ENCODE data around the gene REPS2.
A peak's percentile ranks its signal among the peaks of the same experiment; 100 is the strongest.

Gene REPS2

DNA sequence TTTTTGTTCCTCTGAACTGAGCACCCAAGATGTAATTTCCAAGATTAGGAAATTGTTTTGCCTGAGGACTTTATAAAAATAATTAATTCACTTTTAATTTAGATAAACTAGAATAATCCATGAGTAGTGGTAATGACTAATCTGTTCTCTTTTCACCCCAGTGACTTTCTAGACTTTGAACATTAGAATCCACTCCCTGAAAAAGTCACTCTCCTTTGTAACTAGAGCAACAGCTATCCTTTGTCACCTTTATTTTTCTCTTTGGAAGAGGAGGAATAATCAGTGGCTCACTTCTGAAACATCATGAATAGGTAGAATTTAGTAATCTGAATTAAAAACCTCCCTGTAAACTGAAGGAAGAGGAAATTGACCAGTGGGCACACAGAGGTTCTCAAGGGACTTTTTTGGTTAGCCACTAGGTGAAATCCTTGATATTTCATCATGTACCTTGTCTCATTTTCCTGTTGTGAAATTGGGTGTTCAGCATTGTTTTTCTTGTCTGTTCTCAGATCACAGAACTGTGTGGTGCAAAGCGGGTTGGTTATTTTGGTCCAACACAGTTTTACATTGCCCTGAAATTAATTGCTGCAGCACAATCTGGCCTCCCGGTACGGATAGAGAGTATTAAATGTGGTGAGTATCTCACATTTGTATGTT is 59.4 kb downstream of the REPS2 start:
- DNase-seq (ENCODE audit: low spot score) = no peak

DNA sequence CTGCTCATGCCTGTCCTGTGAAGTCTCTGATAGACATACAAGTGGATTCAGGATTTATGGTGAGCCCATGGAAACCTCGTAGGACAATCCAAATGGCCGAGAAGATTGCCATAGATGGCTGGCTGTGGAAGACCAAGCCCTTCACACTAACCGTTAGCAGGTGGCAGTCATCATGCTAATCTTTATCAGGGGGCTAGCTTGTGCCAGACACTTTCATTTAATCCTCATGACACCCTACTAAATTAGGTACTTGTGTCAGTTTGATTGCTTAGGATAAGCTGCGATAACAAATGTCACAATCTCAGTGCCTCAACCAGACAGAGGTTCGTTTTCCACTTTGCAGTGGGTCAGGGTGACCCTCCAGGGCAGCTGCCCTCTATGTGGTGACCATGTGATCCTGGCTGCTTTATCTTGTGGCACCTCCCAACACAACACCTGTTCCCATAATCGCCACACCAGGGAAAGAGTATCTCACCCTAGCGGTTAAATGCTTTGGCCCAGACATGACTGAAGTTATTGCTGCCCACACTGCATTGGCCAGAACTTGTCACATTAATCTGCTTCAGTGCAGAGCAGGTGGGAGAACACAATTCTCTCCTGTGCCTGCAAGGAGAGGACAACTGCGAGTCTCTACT is 60.8 kb downstream of the REPS2 start:
- peak; percentile 51 for DNase-seq (ENCODE audit: low spot score)

DNA sequence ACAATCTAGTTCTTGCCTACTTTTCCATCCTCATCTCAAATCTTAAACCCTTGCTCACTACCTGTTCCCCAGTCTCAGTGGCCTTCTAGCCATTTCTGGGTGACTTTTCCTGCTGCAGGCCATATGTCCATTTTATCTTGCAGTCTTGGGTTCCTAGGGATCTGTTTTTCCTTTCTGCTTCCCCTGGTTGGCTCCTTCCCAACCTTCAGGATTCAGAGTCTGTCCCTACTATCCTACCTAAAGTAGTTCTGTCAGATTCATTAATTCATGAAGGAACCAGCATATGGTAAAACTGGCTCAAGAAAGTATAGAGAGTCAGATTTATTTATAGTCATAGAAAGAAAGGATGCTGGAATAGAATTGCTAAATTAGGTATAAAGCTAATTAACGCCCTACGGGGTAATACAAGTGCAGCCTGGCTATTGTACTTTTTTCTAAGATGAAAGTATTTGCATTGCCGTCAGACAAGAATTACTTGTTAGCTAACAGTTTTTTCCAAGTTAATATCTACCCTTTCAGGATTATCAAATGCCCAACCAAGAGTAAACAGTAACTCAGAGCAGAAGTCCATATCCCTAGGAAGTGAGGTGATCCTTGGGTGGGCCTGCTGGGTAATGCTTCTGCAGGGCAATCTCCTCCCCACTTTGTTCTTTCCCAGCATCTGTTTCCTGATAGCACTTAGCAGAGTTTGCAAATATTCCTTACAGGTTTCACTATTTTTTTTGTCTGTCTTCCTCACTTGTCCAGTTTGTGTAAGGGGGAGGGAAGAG is 63.6 kb downstream of the REPS2 start:
- no peak for DNase-seq (ENCODE audit: low spot score)

DNA sequence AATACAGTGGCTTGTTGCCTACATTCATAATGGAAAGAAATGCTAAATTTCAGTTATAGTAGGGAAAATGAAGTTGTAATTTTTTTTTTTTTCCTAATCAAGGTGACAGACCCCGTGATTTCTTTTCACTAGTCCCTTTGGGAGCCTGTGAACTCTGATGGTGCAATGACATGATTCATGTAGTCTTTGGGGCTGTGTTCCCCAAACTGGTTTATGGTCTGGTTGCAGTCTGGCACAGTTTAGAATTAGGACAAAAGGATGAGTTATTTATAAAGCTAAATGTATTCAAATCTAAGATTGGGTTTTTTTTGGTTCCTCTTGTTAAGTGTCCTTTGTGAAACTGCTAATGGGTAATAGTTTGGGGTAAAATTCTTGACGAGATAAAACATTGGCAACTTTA is 66.0 kb downstream of the REPS2 start:
- no peak for DNase-seq (ENCODE audit: low spot score)

DNA sequence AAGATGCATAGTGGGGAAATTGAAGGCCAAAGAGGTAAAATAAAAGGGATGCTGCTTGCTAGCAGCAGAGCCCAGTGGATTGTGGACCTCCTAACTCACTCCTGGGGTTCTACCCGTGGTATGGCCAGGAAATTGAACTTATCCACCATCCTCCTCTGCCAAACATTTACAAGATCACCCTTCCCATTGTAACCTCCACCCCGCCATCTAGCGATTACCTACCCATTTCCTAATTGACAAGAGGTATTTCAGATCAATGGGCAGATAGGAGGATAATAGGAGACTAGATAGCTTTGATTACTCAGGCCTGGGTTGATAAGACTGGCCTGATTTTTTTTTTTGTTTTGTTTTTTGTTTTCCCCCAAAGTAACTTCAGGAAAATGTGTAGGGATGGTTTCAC is 67.8 kb downstream of the REPS2 start:
- no peak for DNase-seq (ENCODE audit: low spot score)

DNA sequence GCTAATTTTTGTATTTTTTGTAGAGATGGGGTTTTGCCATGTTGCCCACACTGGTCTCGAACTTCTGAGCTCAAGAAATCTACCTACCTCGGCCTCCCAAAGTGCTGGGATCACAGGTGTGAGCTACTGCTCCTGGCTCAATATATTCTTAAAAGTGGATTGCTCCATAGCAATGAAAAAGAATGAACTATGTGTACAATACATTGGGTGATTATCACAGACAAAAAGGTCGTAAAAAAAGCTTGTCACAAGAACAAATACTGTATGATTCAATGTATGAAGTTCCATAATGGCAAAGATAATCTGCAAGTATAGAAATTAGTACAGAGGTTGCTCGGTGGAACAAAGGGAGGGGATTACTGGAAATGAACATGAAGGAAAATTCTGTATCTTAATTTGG is 70.7 kb downstream of the REPS2 start:
- no peak for DNase-seq (ENCODE audit: low spot score)

DNA sequence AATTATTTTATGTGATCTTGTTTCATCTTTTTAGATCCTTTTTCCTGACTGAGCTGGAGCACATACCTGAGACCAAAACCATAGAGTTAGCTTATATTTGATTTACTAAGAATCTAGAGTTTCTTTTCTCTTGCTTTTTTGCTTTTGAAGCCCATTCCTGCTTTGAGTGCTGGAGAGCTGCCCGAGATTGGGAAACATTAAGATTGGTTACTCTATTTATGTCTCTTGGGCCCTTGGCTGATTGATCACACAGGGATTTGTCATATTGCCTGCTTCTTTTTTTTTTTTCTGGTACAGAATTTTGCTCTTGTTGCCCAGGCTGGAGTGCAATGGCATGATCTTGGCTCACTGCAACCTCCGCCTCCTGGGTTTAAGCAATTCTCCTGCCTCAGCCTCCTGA is 73.9 kb downstream of the REPS2 start:
- DNase-seq (ENCODE audit: low spot score) = no peak

DNA sequence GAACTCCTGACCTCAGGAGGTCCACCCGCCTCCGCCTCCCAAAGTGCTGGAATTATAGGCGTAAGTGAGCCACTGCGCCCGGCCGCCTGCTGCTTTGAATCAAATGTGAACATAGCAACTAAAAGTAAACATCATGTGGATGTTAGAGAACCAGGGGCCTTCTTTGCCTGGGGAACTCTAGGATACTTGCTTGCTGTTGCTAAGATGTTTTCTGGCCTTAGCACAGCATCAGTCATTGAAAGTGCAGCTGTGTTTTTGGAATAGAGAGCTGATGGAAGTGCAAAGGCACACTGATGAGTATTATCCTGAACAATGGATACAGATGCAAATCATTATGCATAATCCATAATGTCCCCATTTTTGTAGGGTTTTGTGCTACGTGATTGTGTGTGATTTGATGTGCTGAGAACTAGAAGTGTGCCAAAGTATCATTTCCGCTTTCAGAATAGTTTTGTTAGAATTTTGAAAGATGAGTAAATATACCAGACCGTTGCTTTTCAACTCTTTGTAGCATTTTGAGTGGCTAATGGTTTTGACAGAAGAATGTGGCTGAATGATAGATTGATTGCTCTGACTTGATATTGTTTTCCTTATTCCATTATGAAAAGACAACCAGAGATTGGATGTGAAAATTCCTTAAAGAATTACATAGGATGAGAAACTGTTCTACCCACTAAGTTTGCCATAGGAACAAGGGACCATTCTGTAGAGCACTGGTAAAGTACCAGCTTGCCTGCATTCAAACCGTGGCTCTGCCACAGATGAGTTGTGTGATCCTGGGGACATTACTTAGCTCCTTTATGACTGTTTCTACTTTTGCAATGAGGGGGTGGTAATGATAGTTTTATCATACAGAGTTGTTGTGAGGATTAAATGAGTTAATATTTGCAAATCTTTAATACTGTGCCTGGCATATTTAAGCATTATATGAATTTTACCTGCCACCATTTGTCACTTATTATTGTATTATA is 74.7 kb downstream of the REPS2 start:
- DNase-seq (ENCODE audit: low spot score) = no peak

DNA sequence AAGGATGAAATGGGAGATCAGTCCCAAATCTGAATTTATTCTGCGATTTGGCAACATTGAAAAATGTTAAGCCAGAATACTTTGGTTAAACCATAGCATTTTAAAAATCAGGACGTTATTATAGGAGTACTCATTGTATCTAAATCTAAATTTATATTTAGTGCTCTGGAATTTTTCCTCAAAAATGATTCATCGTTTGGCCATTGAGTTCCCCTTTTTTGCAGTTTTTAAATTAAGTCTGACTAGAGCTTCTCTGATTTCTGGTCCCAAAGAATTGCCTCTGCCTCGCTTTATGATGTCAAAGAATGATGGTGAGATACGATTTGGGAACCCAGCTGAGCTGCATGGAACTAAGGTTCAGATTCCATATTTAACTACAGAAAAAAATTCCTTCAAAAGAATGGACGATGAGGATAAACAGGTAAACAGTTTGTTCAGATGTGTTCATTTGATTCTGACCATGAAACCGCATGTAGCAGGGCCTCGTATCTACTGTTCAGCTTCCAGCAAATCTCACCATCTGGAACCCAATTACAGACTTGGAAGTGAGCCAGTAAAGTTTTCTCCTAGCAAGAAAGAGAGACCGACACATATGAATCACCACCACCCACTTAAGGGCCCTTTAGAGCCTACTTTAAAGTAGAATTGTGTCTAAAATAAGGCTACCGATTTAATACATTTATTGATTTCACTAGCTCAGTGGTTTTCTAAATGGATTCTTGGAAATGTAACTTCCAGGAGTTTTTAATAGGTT is 75.6 kb downstream of the REPS2 start:
- no peak for DNase-seq (ENCODE audit: low spot score)

DNA sequence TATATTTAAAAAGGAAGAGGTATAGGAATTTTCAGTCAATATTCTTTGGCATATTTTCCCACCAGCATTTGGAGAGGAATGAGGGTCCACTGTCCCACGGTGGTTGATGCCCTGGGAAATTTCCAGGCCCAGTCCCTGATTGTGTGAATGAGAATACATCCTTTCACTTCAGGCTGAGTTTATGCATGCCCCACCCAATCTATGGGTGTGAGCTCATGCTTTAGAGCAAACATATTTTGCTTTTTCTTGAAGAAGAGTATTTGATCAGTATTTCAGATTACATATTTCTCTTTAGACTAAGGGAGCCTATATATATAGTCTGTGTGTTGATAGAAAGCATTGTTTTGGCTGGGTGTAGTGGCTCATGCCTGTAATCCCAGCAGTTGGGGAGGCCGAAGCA is 77.2 kb downstream of the REPS2 start:
- no peak for DNase-seq (ENCODE audit: low spot score)

DNA sequence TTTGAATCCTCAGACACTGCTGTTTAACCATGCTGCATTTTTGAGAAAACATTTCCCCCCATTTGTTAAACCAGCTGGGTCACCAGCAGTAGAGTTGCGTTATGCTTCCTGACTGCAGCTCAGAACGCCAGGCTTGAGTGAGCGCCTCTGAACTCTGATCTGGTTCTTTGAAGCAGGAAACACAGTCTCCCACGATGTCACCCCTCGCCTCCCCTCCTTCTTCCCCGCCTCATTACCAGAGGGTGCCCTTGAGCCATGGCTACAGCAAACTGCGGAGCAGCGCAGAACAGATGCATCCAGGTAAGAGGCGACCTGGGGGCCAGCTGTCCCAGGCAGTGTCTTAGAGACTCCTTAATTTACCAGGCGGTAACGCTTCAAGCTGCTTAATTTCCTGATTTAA is 78.4 kb downstream of the REPS2 start:
- peak; percentile 44 for DNase-seq (ENCODE audit: low spot score)

DNA sequence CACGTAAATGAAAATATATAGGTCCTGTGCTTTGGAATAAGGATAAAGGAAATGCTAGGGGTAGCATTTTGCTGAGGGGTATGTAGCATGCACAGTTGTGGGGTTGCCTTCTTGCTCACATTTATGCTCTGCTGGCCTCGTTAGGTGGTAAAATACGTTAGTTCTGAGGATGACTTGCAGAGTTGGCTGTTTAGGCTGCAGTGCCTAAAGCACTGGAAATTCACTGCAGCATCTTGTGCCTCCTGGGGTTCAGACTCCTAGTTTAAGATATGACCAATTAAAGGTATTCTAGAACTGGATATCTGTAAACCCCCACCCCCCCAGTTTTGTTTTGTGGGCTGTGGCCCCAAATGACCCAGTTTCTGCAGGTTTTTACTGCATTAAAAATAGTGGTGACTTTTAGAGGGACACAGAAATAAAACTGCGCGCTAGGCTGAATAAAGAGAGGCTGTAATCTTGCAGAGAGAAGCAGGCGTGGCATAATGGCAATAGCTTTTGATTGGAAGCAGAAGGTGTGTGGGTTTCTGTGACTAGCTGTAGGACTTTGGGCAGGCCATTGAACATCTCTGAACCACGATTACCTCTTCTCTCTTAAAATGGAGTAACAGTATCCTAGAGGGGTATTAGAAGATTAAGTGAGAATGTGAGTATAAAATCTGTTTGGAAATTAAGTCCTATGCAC is 79.3 kb downstream of the REPS2 start:
- no peak for DNase-seq (ENCODE audit: low spot score)

DNA sequence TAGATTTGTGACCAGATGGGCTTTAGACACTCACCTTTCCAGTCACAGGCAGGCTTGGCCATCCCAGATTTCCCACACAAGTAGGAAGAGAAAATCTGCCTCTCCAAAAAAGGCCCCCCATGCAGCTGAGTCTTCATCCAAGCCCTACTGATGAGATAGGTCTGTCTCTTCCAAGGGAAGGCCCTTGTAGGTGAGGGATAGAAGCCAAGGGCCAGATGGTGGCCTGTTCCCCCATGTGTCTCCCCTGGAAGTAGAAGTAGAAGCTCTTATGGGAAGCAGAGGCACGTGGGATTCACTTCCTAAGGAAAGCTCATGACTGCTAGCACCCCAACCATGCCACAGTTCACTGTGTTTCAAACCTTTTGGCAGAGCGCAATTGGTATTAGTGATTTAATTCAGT is 81.5 kb downstream of the REPS2 start:
- DNase-seq (ENCODE audit: low spot score) = no peak

DNA sequence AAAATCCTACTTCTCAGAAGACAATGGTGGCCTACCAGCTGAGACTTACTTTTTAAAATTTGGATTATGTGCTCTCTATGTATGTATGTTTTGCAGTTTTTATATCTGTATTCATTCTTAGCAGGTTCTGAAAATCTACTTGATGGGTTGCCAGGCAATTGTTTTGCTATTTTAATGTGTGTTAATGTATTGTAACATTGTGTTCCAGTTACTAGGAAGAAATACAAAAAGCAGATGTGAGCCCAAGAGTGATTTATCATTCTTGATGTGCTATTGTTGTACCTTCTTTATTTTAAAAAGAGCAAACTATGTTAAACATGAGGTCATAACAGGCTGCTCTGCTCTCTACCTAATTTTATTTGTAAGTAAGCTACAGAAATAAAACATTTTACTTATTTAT is 81.9 kb downstream of the REPS2 start:
- DNase-seq (ENCODE audit: low spot score) = no peak

DNA sequence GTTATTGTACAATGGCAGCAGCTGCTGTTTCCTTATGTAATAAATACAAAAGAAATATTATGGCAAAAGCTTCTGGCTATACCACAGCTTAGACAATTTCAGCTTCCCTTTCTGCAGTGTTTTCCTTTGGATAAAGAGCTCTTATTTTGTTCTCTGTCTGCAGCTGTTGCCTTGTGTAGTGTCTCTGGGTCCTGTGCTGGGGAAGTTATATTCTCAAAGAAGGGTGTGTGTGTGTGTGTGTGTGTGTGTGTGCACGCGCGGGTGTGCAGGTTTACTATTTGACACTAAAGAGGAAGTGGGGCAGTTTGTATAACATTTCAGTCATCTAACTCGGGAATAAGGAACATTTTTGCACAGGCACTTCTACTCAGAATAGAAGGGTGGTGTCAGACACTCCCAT is 83.6 kb downstream of the REPS2 start:
- no peak for DNase-seq (ENCODE audit: low spot score)

DNA sequence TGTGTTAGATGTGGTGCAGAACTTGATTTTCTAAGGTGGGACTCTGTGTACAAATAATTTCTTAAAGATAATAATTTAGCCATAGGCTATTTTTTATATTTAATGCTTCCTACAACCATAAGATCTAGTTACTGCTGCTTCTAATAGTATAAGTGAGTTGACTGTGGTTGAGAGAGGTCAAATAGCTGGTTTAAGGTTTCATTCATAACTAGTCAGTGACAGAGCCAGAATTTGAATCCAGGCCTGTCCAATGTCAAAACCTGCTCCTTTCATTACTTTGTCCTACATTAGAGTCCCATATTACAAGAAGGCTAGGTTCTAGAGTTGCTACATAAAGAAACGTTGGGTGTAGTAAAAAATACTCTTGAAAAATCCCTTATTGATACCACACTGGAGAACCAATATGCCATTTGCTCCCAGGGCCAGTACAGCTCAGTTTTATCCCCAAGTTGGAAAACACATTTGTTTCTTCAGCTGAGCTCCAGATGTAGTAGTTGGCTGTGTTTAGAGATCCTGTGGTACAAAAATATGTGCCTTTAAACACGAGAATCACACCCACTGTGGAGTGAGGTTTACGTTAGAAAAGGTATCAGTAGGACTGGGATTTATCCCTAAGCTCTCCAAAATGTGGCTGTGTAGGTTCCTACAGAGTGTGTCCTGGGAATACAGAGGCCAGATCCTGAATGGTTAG is 84.3 kb downstream of the REPS2 start:
- no peak for DNase-seq (ENCODE audit: low spot score)

DNA sequence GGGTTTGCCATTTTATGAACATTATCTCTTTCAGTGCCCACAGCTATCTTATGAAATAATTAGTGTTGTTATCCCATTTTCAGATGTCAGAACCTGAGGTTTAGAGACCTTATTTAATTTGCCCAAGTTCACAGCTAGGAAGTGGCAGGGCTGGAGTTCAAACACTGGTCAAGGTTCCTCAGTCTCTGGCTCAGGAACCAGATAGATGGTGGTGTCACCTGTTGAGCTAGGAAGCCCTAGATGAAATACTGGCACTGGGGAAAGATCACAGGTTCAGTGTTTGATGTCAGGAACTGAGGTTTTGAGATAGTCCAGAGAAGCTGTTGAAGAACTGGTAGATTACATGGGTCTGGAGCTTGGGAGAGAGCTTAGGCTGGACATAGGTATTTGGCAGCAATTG is 85.4 kb downstream of the REPS2 start:
- DNase-seq (ENCODE audit: low spot score) = no peak

DNA sequence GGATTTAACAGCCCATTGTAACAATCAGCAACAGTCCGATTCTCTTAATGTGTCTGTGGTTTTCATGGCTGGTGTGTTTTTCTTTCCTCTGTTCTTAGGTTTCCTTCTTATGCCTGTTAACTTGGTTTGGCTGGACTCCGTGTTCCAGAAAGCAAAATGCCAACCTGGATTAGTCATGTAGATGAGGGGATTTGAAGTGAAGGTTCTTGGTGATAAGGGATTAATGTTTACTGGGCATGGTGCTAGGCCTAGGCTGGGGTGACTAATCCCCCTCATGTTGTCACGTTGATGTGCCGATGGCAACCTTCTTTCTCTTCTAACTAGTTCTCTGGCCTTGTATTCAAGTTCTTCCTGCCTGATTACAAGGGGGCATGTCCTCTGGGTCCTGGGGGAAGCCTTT is 85.9 kb downstream of the REPS2 start:
- no peak for DNase-seq (ENCODE audit: low spot score)

DNA sequence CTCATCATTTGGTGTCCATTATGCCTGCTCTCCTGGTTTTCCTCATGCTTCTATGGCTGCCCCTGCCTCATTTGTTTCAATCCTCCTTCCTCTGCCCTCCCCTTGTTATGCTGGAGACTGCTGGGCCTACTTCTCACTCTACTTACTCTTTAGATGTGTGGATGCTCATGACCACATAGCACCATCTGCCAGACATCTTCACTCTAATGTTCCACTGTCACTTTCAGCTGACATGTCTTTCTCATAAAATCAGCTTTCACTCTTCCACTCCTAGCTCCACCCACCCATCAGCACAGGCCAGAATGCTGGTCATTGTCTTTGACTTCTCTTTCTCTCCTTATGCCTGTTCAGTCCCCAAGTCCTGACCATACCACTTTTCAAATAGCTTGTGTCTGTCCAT is 86.8 kb downstream of the REPS2 start:
- DNase-seq (ENCODE audit: low spot score) = no peak

DNA sequence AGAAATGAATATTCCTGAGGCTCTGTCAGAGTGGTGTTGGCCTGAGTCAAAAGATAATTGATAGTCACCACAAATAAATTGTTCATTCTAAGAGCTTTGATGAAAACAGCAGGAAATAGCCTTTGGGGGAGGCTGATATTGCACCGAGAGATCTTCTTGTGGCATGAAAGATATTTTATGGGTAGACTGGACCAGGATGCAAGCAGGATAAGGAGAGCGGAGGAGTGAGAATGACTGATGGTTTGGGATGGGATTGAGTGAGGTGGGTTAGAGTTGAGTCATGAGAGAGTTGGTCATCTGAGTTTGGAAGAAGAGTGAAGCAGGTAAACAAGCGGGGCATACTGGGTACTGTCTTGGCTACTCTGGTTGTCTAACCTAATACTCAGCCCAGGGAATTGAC is 88.7 kb downstream of the REPS2 start:
- DNase-seq (ENCODE audit: low spot score) = no peak
